Stimulated activated CD8-positive, alpha-beta memory T cell treated with anti-CD3 and anti-CD28 coated beads, Interleukin-7, amount 100 ng/mL, for 48 hours (primary cell): Measurements from ENCODE around the gene KANK3.

Experiments
- DNase-seq, 2 donors: peaks; one replicate each; pipeline ENCODE4 v3.0.0-alpha.2; 2020; ENCODE audit warnings: low read depth in 1 of 2; ENCODE audit errors: extremely low read depth in 1 of 2

The KANK3 gene

GRCh38 chr19:8340341-8341096 lies 2.5 kb downstream of the KANK3 start:
- no peak for DNase-seq

DNA sequence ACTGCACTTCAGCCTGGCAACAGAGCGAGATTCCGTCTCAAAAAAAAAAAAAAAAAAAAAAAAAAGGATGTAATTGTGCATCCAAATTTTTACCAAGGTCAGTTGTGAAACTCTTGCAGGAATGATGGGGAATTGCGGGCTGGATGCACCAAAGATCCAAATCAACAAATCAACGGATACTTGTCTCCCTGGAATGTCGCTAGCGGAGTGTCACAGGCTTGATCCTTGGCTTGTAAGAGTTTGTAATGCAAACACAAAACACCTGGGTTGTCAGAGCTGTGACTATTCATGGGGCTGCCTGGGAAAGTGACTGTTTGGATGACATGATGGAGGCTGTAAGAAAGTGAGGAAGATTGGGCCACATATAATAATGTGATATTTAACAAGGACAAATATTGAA lies 4.2 kb downstream of the KANK3 start:
- no peak for DNase-seq

DNA sequence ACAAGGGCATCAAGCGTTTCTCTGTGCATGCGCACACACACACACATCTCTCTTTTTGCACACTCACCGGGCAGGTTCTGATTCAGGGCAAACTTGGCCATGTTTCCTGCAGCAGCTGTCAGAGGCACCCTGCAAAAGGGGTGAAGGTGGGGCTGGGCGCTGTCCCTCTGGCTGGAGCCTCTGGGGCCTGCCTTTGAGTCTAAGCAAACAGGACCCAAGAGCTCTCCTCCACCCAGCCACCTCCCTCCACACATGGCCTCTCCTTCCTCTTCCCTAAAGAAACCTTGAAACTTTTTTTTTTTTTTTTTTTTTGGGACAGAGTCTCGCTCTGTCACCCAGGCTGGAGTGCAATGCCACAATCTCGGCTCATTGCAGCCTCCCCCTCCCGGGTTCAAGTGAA lies 5.3 kb downstream of the KANK3 start:
- no peak for DNase-seq

- DNase-seq = no peak
Observed at GRCh38 chr19:8336660-8337059, 6.4 kb downstream of the KANK3 start.

DNA sequence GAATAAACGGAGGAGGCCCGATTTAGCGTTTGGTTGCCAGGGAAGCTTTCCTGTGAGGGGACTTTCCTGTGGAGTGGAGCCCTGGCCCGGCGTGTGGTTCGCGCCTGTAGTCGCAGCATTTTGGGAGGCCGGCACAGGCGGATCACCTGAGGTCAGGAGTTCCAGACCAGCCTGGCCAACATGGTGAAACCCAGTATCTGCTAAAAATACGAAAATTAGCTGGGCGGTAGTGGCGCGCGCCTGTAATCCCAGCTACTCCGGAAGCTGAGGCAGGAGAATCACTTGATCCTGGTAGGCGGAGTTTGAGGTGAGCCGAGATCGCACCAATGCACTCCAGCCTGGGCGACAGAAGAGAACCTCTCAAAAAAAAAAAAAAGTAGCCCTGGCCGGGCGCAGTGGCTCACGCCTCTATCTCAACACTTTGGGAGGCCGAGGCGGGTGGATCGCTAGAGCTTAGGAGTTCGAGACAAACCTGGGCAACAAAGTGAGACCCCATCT lies 6.9 kb downstream of the KANK3 start:
- no peak for DNase-seq

DNA sequence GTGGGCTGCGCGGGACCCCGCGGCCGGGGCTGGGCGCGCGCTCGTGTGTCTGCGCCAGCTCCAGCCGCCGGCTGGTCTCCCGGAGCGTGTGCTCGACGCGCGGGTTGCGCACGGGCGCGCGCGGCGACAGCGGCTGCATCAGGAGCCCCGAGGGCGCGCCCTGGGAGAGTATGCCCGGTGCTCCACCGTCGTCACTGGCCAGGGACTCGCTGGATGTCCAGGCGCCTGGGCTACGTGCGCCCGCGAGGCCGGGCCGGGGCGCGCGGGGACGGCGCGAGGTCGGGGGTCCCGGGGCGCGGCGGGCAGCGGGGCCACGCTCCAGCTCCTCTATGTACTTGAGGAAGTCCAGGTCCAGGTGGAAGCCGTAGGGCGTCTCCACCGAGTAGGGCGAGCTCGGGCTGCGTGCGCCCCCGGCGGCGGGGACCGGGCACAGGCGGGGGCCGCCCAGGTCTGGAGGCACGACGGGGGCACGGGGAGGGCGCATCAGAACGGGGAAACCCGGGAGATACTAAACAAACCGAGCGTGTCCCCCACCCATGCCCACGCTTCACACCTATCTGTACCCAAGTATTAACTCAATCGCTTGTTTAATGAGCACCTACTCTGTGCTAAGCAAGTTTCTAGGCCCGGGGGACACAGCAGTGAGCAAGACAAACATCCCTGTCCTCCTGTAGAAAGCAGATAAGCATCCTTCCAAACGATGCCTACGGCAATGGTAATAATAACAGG lies 7.6 kb downstream of the KANK3 start:
- DNase-seq = no peak

GRCh38 chr19:8334458-8335342 lies 8.4 kb downstream of the KANK3 start:
- no peak for DNase-seq

DNA sequence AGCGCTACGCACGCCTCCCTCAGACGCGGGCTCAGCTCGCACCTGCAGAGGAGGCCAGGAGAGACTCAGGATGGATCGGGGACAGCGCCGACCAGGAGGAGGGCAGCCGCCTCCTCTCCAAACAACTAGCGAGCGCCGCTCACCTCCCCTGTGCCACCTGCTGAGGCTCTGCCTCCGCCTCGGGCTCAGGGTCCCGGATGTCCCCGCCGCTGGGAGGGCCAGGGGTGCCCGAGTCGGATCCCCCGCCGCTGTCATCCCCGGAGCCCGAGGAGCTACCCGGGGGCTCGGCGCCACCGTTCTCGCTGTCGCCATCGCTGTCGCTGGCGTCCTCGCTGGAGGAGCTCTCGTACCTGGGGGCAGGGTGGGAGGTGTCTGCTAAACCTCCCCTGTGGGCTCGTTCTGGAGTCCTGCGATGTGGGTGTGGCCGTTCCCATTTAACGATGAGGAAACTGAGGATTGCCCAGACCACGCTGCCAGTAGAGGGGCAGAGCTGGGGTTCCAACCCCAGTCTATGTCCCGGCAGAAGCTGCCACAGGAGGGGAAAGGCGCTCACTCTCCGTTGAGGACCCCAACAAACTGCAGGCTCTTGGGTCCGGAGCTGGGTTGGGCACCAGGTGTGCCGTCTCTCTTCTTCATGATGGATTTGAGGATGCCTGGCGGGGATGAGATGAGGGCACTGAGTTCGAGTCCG lies 9.2 kb downstream of the KANK3 start:
- no peak for DNase-seq

DNA sequence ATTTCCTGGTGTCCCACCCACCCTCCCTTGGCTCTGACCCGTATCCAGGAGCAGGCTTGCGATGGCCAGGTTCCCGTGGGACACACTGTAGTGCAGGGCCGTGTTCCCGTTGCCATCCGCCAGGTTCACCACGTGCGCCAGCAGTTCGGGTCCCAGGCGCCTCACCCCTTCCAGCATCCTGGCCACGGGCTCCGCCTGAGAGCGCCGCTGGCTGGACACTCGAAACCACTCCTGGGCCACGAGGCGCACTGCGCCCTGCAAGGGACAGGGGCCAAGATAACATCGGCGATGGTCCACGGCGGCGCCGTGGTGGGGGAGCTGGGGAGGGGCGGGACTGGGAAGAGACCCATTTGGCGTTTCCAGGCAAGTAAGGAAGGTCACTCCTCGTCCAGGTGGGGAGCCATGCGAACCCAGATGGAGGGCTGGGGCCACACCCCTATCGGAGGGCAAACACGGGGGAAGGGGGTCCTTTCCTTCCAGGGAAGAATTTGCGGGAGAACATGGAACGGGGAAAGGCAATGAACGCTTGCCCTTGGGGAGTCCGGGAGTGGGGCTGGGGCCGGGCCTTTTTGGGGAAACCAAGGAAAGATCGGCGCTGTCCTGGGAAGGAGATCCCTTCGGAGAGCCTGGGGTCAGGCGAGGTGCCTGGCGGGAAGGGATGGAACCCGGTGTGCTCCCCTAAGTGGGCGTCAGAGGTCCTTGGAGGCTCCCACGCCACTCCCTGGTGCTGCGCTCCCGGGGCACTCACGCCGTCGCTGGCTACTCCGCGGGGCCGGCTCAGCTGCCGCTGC lies 9.9 kb downstream of the KANK3 start:
- DNase-seq = no peak

DNA sequence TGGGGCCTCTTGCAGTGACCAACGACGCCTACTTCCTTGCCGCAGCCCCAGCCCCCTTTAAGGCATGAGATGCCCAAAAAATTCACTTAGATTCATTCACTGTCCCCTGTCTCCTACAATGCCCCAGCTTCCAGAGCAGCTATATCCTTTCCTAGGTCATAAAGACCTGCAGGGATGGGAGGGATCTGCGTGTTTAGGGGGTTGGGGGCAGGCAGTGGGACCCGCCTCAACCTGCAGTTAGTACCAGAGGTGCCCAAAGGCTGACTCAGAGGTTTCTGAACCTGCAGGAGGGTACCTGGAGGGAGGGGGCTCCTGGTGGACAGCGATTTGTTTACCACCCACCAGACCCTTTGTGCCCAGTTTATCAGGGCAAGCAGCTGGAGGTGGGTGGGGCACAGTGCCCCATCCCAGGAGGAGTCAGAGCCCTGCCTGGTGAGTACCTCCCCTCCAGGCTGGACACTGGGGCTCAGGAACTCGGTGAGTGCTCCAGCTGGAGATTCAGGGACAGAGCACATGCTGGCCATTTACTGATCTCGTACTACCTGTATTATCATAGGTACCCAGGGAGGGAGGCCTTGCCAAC lies 11.7 kb downstream of the KANK3 start:
- DNase-seq = no peak

- DNase-seq = no peak
Observed at GRCh38 chr19:8329996-8330395, 13.1 kb downstream of the KANK3 start.

DNA sequence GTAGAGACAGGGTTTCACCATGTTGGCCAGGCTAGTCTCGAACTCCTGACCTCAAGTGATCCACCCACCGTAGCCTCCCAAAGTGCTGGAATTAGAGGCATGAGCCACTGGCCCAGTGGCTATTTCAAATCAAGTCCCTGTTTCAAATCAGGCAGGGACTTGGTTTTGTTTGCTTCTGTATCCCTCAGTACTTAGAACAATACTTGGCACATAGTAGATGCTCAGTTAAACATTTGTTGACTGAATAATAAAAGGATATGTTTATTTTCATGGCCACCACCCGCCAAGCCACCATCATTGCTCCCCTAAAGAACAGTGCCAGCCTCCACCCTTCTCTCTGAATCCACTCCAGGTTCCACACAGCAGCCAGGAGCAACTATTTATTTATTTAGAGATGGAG lies 17.6 kb downstream of the KANK3 start:
- no peak for DNase-seq

GRCh38 chr19:8324186-8325050 lies 18.6 kb downstream of the KANK3 start:
- DNase-seq = no peak

- no peak for DNase-seq
Observed at GRCh38 chr19:8323781-8324185, 19.3 kb downstream of the KANK3 start.

DNA sequence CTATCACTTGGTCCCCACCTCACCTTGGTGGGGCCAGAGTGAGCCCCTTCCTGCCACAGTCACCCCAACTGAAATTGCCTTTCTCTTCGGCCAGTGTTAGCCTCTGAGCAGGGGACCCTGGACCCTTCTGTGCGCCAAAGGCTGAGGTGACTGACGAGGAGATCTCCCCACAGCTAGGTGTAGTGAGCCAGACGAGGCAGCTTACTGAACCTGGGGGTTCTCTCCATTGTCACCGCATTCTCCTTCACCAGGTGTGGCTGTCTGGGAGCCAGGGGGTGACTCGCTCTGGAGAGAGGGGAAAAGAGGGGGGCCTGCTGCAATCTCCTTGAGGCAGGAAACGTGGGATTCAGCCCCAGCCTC lies 20.4 kb downstream of the KANK3 start:
- DNase-seq = no peak

GRCh38 chr19:8321986-8322637 lies 20.9 kb downstream of the KANK3 start:
- no peak for DNase-seq

- DNase-seq = peak; percentile 91 to 92
Observed at GRCh38 chr19:8321067-8321985, 21.7 kb downstream of the KANK3 start, which contains the start of the genes NDUFA7 and RPS28. NDUFA7 (minus strand) TSS chr19:8321375; CDS start chr19:8321358, 17 bp downstream. RPS28 (plus strand) TSS chr19:8321496; CDS start chr19:8321531, 35 bp downstream.
